HG03442 (cell line): ENCODE measurements around the gene PARD6G.
"Not testable (repeated sequence)": the region's sequence is repeated elsewhere in the genome, so short reads cannot be mapped to it uniquely, and the experiment has no call there.

Source experiments
- ATAC-seq: cut with Tn5 transposase; IDR thresholded peaks from one replicate; pipeline ENCODE4 v1.9.1; 2021; ENCODE audit warnings: mild to moderate bottlenecking, moderate library complexity; ENCODE audit not compliant: unreplicated experiment

Gene PARD6G

GRCh38 chr18:80243204-80243603, 4.1 kb downstream of the PARD6G start:
- ATAC-seq: no peak

GRCh38 chr18:80241919-80242777, 5.2 kb downstream of the PARD6G start:
- no peak for ATAC-seq

DNA sequence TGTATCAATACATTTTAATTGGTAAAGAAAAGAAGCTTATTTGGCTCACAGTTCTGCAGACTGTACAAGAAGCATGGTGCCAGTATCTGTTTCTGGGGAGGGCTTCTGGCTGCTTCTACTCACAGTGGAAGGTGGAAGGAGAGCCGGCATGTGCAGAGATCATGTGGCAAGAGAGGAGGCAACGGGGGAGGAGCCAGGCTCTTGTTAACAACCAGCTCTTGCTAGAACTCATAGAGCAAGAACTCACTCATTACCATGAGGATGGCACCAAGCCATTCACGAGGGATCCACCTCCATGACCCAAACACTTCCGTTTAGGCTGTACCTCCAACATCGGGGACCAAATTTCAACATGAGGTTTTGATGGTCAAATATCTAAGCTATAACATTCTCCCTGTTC, 7.5 kb downstream of the PARD6G start:
- no peak for ATAC-seq

DNA sequence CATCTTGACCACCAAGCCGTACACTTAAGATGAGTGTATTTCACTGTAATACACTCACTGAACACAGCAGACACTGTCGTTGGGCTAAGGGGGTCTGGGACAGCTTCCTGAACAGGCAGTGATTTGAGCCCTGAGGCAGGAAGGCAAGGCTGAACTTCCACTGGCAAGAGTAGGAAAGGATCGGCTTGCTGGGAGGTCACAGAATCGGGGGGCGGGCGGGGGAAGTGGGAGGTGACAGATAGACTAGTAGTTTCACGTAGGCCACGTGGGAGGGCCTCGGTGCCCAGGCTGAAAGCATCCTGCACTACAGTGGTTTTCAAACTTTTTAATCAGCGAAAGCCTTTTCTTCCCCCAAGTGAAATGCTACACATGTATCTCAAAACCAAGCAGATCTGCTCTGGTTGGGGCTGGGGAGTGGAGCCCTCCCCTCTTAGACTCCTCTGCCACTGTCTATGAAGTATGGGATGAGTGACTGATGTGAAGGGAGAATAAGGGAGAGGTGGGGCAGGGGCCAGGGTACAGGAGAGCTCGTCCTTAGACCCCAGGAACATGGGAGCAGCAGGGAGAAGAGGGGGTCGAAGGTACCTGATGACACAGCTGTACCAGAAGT, 8.6 kb downstream of the PARD6G start:
- ATAC-seq: no peak

DNA sequence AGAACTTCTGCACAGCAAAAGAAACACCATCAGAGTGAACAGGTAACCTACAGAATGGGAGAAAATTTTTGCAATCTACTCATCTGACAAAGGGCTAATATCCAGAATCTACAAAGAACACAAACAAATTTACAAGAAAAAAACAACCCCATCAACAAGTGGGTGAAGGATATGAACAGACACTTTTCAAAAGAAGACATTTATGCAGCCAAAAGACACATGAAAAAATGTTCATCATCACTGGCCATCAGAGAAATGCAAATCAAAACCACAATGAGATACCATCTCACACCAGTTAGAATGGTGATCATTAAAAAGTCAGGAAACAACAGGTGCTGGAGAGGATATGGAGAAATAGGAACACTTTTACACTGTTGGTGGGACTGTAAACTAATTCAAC, 9.8 kb downstream of the PARD6G start:
- ATAC-seq: not testable (repeated sequence)

- no peak for ATAC-seq
These were observed 12.9 kb downstream of the PARD6G start for GRCh38 chr18:80234398-80234797.

GRCh38 chr18:80233899-80234298, 13.4 kb downstream of the PARD6G start:
- ATAC-seq: no peak

GRCh38 chr18:80233201-80233835, 14.0 kb downstream of the PARD6G start:
- ATAC-seq: no peak

- ATAC-seq: no peak
These were observed 14.6 kb downstream of the PARD6G start for GRCh38 chr18:80232710-80233109.

- ATAC-seq: no peak
These were observed 15.3 kb downstream of the PARD6G start for GRCh38 chr18:80232030-80232429.

DNA sequence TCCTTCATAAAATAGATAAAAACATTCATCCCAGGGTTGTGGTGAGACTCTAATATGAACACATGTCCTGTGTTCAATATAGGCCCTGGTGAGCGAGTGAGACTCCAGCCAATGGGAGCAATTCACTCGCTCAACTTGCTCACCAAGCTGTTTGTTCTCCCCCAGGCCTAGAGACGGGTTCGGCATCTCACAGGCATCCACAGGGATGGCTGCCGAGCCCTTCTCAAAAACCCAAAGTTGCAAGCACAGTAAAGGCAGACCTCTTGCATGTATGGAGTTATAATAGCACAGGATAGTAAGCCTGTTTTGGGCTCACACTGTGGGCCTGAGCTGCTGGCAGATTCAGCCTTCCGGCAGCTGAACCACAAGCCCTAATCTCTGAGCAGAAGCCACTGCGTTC, 15.7 kb downstream of the PARD6G start:
- ATAC-seq: no peak

- no peak for ATAC-seq
These were observed 16.2 kb downstream of the PARD6G start for GRCh38 chr18:80231151-80231550.

DNA sequence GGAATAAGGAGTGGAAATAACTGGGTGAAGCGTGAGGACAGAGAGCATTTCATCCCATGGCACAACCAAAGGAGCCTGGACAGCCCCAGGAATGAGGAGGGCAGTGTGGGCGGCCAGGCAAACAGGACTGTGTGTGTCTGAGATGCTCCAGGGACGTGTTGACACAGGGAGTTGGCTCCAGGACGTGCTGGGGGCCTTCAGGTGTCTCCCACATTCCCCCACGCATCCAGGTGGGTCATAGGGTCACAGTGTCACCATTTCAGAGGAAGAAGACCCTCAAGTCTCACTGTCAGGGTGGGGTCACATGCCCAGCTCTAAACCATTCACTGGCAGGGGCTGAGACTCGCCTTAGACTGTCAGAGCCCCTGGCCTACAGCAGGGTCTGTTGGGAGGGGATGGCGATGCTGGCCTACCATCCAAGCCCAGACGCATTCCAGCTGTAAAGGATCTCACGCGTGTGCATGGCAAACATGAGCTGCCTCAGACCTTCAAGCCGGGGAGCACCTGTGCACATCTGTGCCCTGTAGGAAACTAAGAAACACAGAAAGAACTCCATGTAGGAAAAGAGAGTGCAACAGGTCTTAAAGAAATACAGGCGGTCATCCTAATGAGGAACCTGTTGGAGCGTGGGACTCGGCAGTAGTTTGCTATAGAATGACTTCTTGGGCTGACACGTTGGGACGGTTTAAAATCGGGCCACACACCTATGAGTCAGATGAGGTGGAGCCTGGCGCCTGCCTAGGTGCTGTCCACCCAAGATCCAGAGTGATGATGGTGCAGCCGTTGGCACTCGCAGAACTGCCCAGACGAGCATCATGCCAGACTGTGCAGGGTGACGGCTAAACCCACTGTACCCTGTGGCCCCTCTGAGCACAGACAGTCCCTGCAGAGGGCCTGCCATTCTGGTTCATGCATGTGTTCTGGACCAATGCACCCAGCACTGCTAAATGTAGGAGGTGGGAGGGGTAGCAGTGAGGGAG, 17.3 kb downstream of the PARD6G start:
- ATAC-seq: no peak

DNA sequence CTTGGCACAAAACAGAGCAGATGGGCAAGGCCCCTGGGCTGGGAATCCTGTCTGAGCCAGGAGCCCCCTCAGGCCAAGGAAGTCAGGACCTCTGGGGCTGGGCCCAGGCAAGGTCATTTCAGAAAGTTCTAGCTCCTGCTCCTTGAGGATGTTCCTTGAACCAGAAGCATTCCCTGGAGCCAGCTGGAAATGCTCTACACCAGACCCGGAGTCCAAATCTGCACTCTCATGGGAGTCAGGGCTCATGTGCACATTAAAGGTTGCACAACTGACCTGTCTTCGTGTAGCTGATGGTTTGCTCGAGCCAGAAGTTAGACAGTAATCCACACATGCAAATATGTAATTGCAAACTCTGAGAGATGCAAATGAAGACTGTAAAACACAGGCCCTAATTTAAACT, 18.0 kb downstream of the PARD6G start:
- ATAC-seq: no peak

GRCh38 chr18:80228051-80228848, 19.1 kb downstream of the PARD6G start:
- ATAC-seq: no peak

- ATAC-seq: no peak
These were observed 19.8 kb downstream of the PARD6G start for GRCh38 chr18:80227472-80227871.

GRCh38 chr18:80225685-80226084, 21.6 kb downstream of the PARD6G start:
- no peak for ATAC-seq

DNA sequence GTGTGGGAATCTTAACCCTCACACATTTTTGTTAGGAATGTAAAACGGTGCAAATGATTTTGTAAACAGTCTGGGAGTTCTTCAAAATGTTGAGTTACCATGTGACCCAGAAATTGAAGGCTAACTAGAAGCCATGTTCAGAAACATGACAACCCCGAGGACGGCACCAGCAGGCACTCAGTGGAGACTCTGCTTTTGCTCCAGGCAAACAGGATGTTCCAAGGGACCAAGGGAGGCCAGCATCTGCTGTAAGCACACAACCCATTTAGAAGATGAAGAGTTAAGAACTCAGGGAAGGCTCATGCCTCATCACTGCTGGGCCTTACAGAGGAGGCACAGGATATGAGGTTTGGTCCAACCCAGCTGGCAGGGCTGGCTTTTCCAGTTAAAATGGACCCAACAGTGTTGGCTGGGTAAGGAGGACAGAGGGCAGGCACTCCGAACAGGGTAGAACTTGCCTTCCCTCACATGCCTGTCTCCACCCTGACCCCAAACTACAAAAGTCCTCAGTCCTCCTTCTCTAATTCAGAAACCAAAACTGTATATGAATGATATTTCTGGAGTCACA, 23.6 kb downstream of the PARD6G start:
- ATAC-seq: no peak

DNA sequence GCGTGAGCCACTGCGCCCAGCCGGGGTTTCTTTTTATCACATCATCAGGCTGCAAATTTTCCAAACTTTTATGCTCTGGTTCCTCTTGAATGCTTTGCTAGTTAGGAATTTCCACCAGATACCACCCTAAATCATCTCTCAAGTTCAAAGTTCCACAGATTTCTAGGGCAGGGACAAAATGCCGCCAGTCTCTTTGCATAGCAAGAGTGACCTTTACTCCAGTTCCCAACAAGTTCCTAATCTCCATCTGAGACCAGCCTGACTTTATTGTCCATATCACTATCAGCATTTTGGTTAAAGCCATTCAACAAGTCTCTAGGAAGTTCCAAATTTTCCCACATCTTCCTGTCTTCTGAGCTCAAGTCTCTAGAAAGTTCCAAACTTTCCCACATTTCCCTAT, 27.8 kb downstream of the PARD6G start:
- ATAC-seq: not testable (repeated sequence)
